Endothelial cell of umbilical vein (primary cell): ENCODE results near the gene PRKCZ. TPM values are rescaled to one million over a fixed set of nuclear protein-coding genes. Genes with fewer than 3 reads are reported as not detected.

Experiments
- BruUV-seq: library from RNA; stranded (reverse); fragments of 400-500 nt; replicated peaks from 2 replicates; lab custom pipeline; 2021; lab: Mats Ljungman, UMichigan
- CTCF ChIA-PET: fragments of 300-600, 350-600 bp; sonication (Branson Sonifier 250); formaldehyde crosslinking; loops from one replicate; lab custom pipeline; 2021; ENCODE audit warnings: antibody characterized with exemption, inconsistent platforms; lab: Charles Lee
- POLR2A ChIA-PET: fragments of 300-600, 350-600 bp; sonication (Branson Sonifier 250); formaldehyde crosslinking; loops from one replicate; lab custom pipeline; 2021; ENCODE audit warnings: antibody characterized with exemption, inconsistent platforms; lab: Charles Lee
- DNase-seq: peaks from one replicate; pipeline ENCODE4 v3.0.0-alpha.2; 2011; ENCODE audit warnings: low read depth, low spot score
- FAIRE-seq: peaks from 2 replicates; lab custom pipeline; 2011; peaks lifted over from hg19 to GRCh38; lab: Jason Lieb, UNC
- H2AFZ ChIP-seq: 2 replicates; pipeline ENCODE4 v1.6.0; 2012; ENCODE audit warnings: low read depth, low read length, control low read depth, inconsistent platforms
- H3K27ac ChIP-seq: 2 replicates; pipeline ENCODE4 v1.5.1; 2011; ENCODE audit warnings: low read depth, mild to moderate bottlenecking, control low read depth, low read length, moderate library complexity; ENCODE audit not compliant: insufficient read depth
- H3K27me3 ChIP-seq, 2 experiments: 2 replicates each; pipeline versions ENCODE4 v1.6.0 to v1.6.1; 2011; ENCODE audit warnings: low read length in 2 of 2, mixed read lengths in 1 of 2; ENCODE audit not compliant: control insufficient read depth in 2 of 2, insufficient read depth in 2 of 2
- H3K36me3 ChIP-seq, 2 experiments: 2 replicates in 1 of 2; 3 replicates in 1 of 2; pipeline ENCODE4 v1.5.1; 2011; ENCODE audit warnings: low read length in 2 of 2, mild to moderate bottlenecking in 1 of 2, moderate library complexity in 1 of 2; ENCODE audit not compliant: control insufficient read depth in 2 of 2, insufficient read depth in 2 of 2; ENCODE audit errors: extremely low read depth in 1 of 2
- H3K4me1 ChIP-seq: 3 replicates; pipeline ENCODE4 v1.5.1; 2011; ENCODE audit warnings: mild to moderate bottlenecking, low read length; ENCODE audit not compliant: control insufficient read depth, insufficient read depth; ENCODE audit errors: extremely low read depth
- H3K4me2 ChIP-seq: 2 replicates; pipeline ENCODE4 v1.6.1; 2011; ENCODE audit warnings: low read length, control low read depth, mixed read lengths; ENCODE audit not compliant: insufficient read depth
- H3K4me3 ChIP-seq, 3 experiments: fragments of 200-600 bp in 1 of 3; sonication (generic), shearing (Covaris generic) in 1 of 3; replicated peaks in 1 of 3; 2 replicates each; pipeline ENCODE4 v1.5.1; 2011 to 2016; ENCODE audit warnings: control low read depth in 3 of 3, low read length in 3 of 3, mild to moderate bottlenecking in 2 of 3, inconsistent platforms in 1 of 3, low read depth in 1 of 3, moderate library complexity in 1 of 3; ENCODE audit not compliant: insufficient read depth in 1 of 3
- H3K79me2 ChIP-seq: 2 replicates; pipeline ENCODE4 v1.6.0; 2012; ENCODE audit warnings: low read length, inconsistent platforms; ENCODE audit not compliant: control insufficient read depth, insufficient read depth
- H3K9ac ChIP-seq: replicated peaks from 2 replicates; pipeline ENCODE3; 2011; ENCODE audit warnings: low read length, control low read depth; ENCODE audit not compliant: insufficient read depth; ENCODE audit errors: extremely low read depth
- H3K9me1 ChIP-seq: replicated peaks from 3 replicates; pipeline ENCODE4 v1.6.0; 2011; ENCODE audit warnings: mild to moderate bottlenecking, low read length; ENCODE audit not compliant: control insufficient read depth, insufficient read depth; ENCODE audit errors: extremely low read depth
- H3K9me3 ChIP-seq: replicated peaks from 2 replicates; pipeline ENCODE4 v1.5.1; 2012; ENCODE audit warnings: low read length, inconsistent platforms; ENCODE audit not compliant: control insufficient read depth, insufficient read depth
- H4K20me1 ChIP-seq: replicated peaks from 2 replicates; pipeline ENCODE3; 2011; ENCODE audit warnings: mild to moderate bottlenecking, low read length; ENCODE audit not compliant: control insufficient read depth, insufficient read depth; ENCODE audit errors: extremely low read depth
- CTCF ChIP-seq, 2 donors: IDR thresholded peaks; 1 replicate in 1 of 2; 2 replicates in 1 of 2; pipeline ENCODE4 v1.5.1; 2011; ENCODE audit warnings: low read length in 2 of 2, mild to moderate bottlenecking in 2 of 2, moderate library complexity in 2 of 2, control low read depth in 1 of 2, inconsistent platforms in 1 of 2, low read depth in 1 of 2; ENCODE audit not compliant: insufficient read depth in 1 of 2; ENCODE audit errors: extremely low read depth in 1 of 2
- EZH2 ChIP-seq: IDR thresholded peaks from 2 replicates; pipeline ENCODE4 v1.6.1; 2012; ENCODE audit warnings: borderline replicate concordance, low read depth, mild to moderate bottlenecking, moderate library complexity, low read length, inconsistent platforms; ENCODE audit not compliant: severe bottlenecking
- FOS ChIP-seq: IDR thresholded peaks from 2 replicates; pipeline ENCODE4 v1.6.1; 2011; ENCODE audit warnings: mild to moderate bottlenecking, low read length, moderate library complexity, borderline replicate concordance; ENCODE audit not compliant: insufficient read depth
- GATA2 ChIP-seq: IDR thresholded peaks from 2 replicates; pipeline ENCODE4 v1.7.0; 2011; ENCODE audit warnings: low read depth, mild to moderate bottlenecking, moderate library complexity, mixed read lengths, low read length; ENCODE audit not compliant: insufficient read length, insufficient read depth
- JUN ChIP-seq: IDR thresholded peaks from 2 replicates; pipeline ENCODE4 v1.6.1; 2011; ENCODE audit warnings: borderline replicate concordance, low read depth; ENCODE audit not compliant: insufficient read length, insufficient read depth
- MAX ChIP-seq: IDR thresholded peaks from 2 replicates; pipeline ENCODE4 v1.6.1; 2011; ENCODE audit not compliant: insufficient read depth, insufficient read length
- MYC ChIP-seq: IDR thresholded peaks from one replicate; pipeline ENCODE4 v1.6.1; 2011; ENCODE audit warnings: mild to moderate bottlenecking, low read depth, low read length
- POLR2A ChIP-seq: IDR thresholded peaks from 2 replicates; pipeline ENCODE4 v1.6.1; 2012; ENCODE audit warnings: low read depth, mild to moderate bottlenecking, control low read depth, low read length
- POLR2AphosphoS5 ChIP-seq: IDR thresholded peaks from 2 replicates; pipeline ENCODE4 v1.6.1; 2012; ENCODE audit warnings: low read depth, mild to moderate bottlenecking, control low read depth, low read length, moderate library complexity; ENCODE audit not compliant: insufficient read depth
- dilution Hi-C: fragments of 300-500 bp; cut with MboI; formaldehyde crosslinking; loops from one replicate; pipeline ENCODE4 v1.15.0; 2019; ENCODE audit warnings: low sequenced_read_pairs; ENCODE audit not compliant: extremely low pct_ligation_motif_present
- intact Hi-C: fragments of 100-400 bp; cut with micrococcal nuclease; formaldehyde crosslinking; loops from one replicate; pipeline ENCODE4 v1.10.0; 2022
- polyA plus RNA-seq, 4 experiments: library from polyadenylated mRNA; depleted of rRNA in 3 of 4; stranded (reverse) in 3 of 4; unstranded in 1 of 4; fragments of >200 nt; gene quantifications; 2 replicates each; pipeline versions ENCODE4 v1.2.1 to v1.2.3, GENCODE V29; 2011 to 2012; ENCODE audit warnings: missing spikeins in 1 of 4
- total RNA-seq: library from RNA; stranded (reverse); gene quantifications from 2 replicates; pipeline ENCODE4 v1.2.3, GENCODE V29; 2021

The PRKCZ gene
- total and polyA plus RNA-seq, 2 donors (not counting 3 experiments of a cell fraction or from before 2014, with no cell fraction given): 0.22 to 1.7 TPM

- BruUV-seq: no TSS peak
- Histone ChIP-seq H3K9ac (no peak overlapping the region), H4K20me1 (no peaks in the 10 kb centered on the region), H3K27ac (no peak overlapping the region), H3K4me2 (no peak overlapping the region), H3K36me3 (no peaks in the 10 kb centered on the region), H3K27me3 (no peaks in the 10 kb centered on the region), H3K9me3 (no peaks in the 10 kb centered on the region), H2AFZ (no peak overlapping the region), H3K4me1 (no peaks in the 10 kb centered on the region), H3K4me3 (no peak overlapping the region), H3K9me1 (no peaks in the 10 kb centered on the region), H3K79me2 (no peaks in the 10 kb centered on the region)
- FAIRE-seq (no peak), DNase-seq (no peak)
- ChIA-PET CTCF (no interaction called here), POLR2A (no interaction called here)
- TF ChIP-seq GATA2 (no peak), CTCF (IDR thresholded peaks at IDR 0.05; ENCODE audit: extremely low read depth in 1 of 2, insufficient read depth in 1 of 2, low read depth in 1 of 2, low read length in 2 of 2) (no peak), MAX (no peak), FOS (no peak)
- dilution Hi-C loops: no loop called here
- intact Hi-C loops: no loop called here
Measured at GRCh38 chr1:2039251-2039650, 11.0 kb upstream of the PRKCZ start.

GRCh38 chr1:2041305-2041704, 8.9 kb upstream of the PRKCZ start:
- intact Hi-C loops (no loop called here), dilution Hi-C loops (no loop called here)
- FAIRE-seq (no peak), DNase-seq (no peak)
- H3K4me2 ChIP-seq: no peak overlapping the region
- no TSS peak for BruUV-seq
- H3K9me1 ChIP-seq: no peaks in the 10 kb centered on the region
- H3K9ac ChIP-seq: no peak overlapping the region
- no peaks in the 10 kb centered on the region for H3K4me1 ChIP-seq
- no peak overlapping the region for H3K4me3 ChIP-seq
- H3K27me3 ChIP-seq: no peaks in the 10 kb centered on the region
- H3K27ac ChIP-seq: no peak overlapping the region
- H4K20me1 ChIP-seq: no peaks in the 10 kb centered on the region
- no peaks in the 10 kb centered on the region for H3K79me2 ChIP-seq
- TF ChIP-seq GATA2 (no peak), MAX (no peak), MYC (no peak), FOS (no peak), POLR2A (no peak), JUN (no peak), EZH2 (no peak), POLR2AphosphoS5 (no peak), CTCF (IDR thresholded peaks at IDR 0.05; ENCODE audit: extremely low read depth in 1 of 2, insufficient read depth in 1 of 2, low read depth in 1 of 2, low read length in 2 of 2) (no peak)
- no peak overlapping the region for H2AFZ ChIP-seq
- no peaks in the 10 kb centered on the region for H3K9me3 ChIP-seq
- ChIA-PET CTCF (interaction anchor here (1.0 to 2.1 kb wide), 4 partner anchors 50 to 133 kb away, joined by 3 to 7 read pairs (median 4); no protein-coding TSS in a partner anchor), POLR2A (no interaction called here)
- H3K36me3 ChIP-seq: no peaks in the 10 kb centered on the region
